ENCODE measurements around the gene STEAP1.

- TF ChIP-seq CTCF (IDR thresholded peaks at IDR 0.05): no peak
- no peak for TF ChIP-seq POLR2AphosphoS5 (IDR thresholded peaks at IDR 0.05; ENCODE audit: low read depth, low read length)
- TF ChIP-seq SIN3A (IDR thresholded peaks at IDR 0.05; ENCODE audit: borderline replicate concordance, insufficient read depth, low read depth, low read length): no peak
- TF ChIP-seq REST (IDR thresholded peaks at IDR 0.05; ENCODE audit: insufficient read depth in 1 of 2, low read depth in 2 of 2, low read length in 1 of 2): no peak
- no peak for TF ChIP-seq TCF7L2 (IDR thresholded peaks at IDR 0.05; ENCODE audit: low read depth, low read length)
These were observed 37.4 kb downstream of the STEAP1 start for GRCh38 chr7:90191648-90192047.

Measured in Panc1 (cell line).